Fibroblast of peridontal ligament (primary cell): ENCODE results near the gene SCG2.

Experiments used
- DNase-seq: peaks from one replicate; pipeline ENCODE4 v3.0.0-alpha.2; 2010; ENCODE audit errors: extremely low read depth

Gene SCG2, protein sequence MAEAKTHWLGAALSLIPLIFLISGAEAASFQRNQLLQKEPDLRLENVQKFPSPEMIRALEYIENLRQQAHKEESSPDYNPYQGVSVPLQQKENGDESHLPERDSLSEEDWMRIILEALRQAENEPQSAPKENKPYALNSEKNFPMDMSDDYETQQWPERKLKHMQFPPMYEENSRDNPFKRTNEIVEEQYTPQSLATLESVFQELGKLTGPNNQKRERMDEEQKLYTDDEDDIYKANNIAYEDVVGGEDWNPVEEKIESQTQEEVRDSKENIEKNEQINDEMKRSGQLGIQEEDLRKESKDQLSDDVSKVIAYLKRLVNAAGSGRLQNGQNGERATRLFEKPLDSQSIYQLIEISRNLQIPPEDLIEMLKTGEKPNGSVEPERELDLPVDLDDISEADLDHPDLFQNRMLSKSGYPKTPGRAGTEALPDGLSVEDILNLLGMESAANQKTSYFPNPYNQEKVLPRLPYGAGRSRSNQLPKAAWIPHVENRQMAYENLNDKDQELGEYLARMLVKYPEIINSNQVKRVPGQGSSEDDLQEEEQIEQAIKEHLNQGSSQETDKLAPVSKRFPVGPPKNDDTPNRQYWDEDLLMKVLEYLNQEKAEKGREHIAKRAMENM

GRCh38 chr2:223601932-223602666, at the start of gene SCG2:
Gene SCG2 (minus strand): TSS chr2:223602361. CDS start chr2:223599282, 3,079 bp downstream.
- peak; percentile 96 for DNase-seq

- DNase-seq = no peak
These were observed 47.7 kb upstream of the SCG2 start for GRCh38 chr2:223649554-223650533.

DNA sequence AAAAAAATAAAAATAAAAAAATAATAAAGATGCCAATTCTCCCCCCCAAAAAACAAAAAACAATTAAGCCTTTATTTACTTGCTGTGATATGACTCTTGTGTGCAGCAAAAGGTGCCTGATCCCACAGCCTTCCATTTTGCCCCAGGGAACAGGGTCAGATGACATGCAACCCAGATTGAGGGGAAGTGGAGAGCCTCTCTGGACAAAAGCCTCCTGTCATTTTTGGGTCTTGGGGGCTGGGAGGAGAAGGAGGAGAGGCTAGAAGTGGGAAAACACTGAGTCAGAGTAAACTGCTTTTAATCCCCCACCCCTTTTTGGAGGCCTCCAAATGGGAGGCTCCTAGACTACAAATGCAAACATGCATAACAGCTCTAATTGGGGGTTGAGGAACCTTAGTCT, 46.6 kb upstream of the SCG2 start:
- DNase-seq = no peak

DNA sequence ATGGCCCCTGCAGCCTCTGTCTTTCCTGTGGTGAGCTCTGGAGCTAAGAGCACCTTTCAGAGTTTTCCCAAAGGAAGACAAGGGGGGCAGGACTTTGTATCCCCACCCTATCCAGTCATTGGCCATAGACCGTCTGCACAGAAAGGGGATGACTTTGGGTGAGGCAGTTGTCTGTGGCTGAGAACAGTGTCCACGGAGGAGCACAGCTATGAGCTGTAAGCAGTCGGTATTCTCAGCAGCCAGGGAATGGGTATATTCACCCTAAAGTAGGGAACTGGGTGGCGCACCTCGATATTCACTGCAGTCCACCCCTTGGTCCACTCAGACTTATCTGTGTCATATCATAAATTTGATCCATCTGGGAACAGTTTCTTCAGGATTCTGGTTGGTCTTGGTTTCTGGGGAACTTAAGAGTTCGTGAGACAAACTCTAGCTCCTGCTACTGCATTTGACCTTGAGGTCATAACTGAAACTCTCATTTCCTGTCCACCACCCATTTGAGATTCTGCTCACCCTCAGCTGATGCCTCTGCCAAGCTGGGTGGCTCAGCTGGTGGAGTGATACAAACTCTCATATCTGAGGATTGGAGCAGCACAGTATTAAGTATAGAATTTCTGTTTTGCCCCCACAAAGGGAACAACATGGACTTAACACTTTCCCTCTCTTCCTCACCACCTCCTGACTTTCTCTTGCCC, 45.2 kb upstream of the SCG2 start:
- DNase-seq = no peak

- DNase-seq = no peak
These were observed 42.0 kb upstream of the SCG2 start for GRCh38 chr2:223644136-223644535.

DNA sequence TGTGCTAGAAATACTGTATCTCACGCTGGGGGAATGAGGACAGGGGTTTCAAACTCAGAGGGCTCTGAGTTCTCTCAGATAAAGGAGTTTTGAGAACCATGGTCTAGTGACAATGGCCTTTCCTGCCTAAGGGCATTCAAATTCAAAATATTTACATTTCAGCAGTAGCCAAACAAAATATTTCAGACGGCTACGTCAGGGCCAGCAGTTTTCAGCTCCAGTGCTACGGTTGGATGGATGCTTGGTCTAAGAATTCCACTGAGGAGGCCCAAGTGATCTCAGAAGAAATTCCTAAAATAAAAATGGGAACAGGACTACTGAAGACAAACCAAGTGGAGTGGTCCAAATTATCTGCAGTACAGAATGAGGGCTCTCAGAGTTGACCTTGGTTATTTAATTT, 41.1 kb upstream of the SCG2 start:
- DNase-seq = peak; percentile 57

DNA sequence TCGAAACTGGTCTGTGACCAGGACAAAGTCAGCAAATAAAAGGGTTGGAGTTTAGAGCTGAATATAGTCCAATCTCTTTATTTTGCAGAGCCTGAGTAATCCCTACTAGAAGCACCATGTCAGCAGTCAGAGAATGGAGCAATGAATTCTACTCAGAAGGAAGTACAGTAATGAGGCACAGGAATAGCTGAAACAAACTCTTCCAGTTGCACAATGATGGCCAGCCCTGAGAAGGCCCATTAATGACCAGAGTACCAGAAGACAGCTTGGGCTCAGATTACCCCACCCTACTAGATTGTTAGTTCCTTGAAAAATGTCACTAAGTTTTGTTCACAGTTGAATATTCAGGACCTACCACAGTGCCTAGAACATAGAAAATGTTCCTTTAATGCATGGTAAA, 40.3 kb upstream of the SCG2 start:
- DNase-seq = peak; percentile 25

GRCh38 chr2:223641082-223641481, 38.9 kb upstream of the SCG2 start:
- no peak for DNase-seq

GRCh38 chr2:223635080-223635479, 32.9 kb upstream of the SCG2 start:
- peak; percentile 62 for DNase-seq

- no peak for DNase-seq
These were observed 32.1 kb upstream of the SCG2 start for GRCh38 chr2:223634238-223634637.

DNA sequence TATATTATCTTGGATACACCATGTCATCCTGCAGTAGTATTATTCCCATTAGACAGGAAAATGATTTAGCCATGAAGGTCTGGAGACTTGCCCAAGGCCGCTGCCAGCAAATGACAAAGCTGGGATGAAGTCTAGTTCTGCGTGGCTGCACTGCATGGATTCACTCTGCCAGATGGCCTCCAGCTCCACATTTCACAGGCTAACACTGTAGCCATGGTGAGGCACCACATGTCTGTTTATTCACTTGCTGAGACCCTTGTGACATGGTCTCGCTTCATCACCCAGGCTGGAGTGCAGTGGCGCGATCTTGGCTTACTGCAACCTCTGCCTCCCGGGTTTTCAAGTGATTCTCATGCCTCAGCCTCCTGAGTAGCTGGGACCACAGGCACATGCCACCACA, 31.5 kb upstream of the SCG2 start:
- DNase-seq = no peak

- no peak for DNase-seq
These were observed 30.7 kb upstream of the SCG2 start for GRCh38 chr2:223632826-223633225.

GRCh38 chr2:223626716-223627115, 24.6 kb upstream of the SCG2 start:
- peak; percentile 70 for DNase-seq

- no peak for DNase-seq
These were observed 23.5 kb upstream of the SCG2 start for GRCh38 chr2:223625652-223626051.

GRCh38 chr2:223621901-223622300, 19.7 kb upstream of the SCG2 start:
- DNase-seq = no peak

DNA sequence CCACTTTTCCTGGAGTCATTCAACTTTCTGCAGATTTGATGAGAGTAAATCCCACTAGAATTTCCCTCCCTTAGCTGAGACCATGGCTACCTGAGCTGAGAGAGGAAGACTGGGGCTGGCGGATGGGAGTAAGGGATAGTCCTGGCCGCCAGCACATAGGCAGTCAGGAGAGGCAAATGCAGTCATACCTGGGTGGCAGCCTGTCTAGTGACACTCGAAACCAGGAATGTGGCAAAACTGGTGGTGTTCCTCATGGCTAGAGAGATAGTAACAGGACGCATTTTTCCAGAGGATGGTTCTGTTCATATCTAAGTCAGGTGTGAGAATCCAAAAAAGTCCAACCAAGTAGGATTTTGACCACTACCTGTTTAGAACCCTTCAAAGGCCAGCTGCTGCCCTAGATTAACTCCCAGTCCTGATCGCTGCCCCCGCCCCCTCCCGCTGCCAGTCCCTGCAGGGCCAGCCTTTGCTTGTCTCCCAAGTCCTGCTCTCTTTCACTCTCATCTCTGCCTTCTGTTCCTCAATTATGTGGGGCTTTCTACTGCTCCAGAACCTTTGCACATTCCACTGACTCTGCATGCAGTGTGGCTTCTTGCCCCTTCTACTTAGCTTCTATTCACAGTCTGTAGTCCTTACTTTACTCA, 17.4 kb upstream of the SCG2 start:
- no peak for DNase-seq

DNA sequence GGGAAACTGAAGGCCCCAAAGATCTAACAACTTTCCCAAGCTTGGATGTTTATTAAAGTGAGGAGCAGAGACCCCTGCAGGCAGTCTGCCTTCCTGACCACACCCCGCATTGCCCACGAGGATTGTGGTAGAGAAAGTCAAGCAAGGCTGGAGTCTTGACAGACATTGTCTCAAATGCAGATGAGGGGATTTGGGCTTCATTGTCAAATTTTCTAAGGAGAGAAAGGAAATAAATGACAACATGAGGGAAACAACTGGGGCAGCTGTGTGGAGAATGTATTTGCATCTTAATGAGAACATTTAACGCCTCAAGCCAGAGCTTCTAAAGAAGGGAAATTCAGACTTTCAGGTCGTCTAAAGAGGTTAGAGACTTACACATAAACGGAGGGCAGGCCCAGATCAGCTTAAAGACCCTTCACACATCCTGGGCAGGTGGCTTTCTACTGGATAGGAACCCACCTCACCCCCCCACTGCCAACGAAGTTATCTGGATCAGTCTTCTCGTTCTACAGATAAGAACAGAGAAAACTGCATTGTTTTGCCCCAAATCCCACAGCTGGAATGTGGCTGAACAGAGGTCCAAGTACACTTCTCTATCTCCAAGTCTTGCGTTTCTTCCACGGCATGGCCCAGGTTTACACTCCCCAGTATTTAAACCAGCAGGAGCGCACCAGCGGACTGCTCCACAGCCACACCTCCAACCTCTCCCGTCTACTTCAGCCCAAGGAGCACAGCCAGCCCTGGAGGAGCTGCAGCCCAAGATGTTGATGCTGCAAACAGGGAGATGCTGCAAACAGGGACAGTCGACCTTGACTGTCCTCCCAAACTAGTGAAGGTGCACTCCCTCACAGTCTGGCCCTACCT, 16.2 kb upstream of the SCG2 start:
- DNase-seq = no peak

GRCh38 chr2:223614534-223614933, 12.4 kb upstream of the SCG2 start:
- no peak for DNase-seq
